Caco-2 (cell line): Measurements from ENCODE around the gene SLC6A13. TPM values are rescaled to one million over a fixed set of nuclear protein-coding genes. Genes with fewer than 3 reads are reported as not detected.

Experiments used
- BruUV-seq: library from RNA; stranded (reverse); fragments of 400-500 nt; replicated peaks from 2 replicates; lab custom pipeline; 2021; lab: Mats Ljungman, UMichigan
- CTCF ChIA-PET: fragments of 300-600 bp; sonication (Branson Sonifier 250); formaldehyde crosslinking; loops from one replicate; lab custom pipeline; 2022; ENCODE audit warnings: antibody characterized with exemption; lab: Charles Lee
- POLR2A ChIA-PET: fragments of 300-600 bp; sonication (Branson Sonifier 250); formaldehyde crosslinking; loops from one replicate; lab custom pipeline; 2022; ENCODE audit warnings: antibody characterized with exemption; lab: Charles Lee
- DNase-seq, 2 experiments: peaks; one replicate each; pipeline versions ENCODE4 v3.0.0 to v3.0.0-alpha.2; 2020 to 2022
- H3K27me3 ChIP-seq: replicated peaks from 2 replicates; pipeline ENCODE4 v1.6.0; 2011; ENCODE audit warnings: low read length; ENCODE audit not compliant: control insufficient read depth, insufficient read depth
- H3K36me3 ChIP-seq: 2 replicates; pipeline ENCODE4 v1.5.1; 2011; ENCODE audit warnings: low read length; ENCODE audit not compliant: control insufficient read depth, insufficient read depth
- H3K4me1 ChIP-seq: fragments of 250-450 bp; sonication (Bioruptor Pico); 2 replicates; pipeline ENCODE4 v1.5.1; 2020; ENCODE audit warnings: mild to moderate bottlenecking
- H3K4me3 ChIP-seq: 2 replicates; pipeline ENCODE4 v1.5.1; 2011; ENCODE audit warnings: low read depth, mild to moderate bottlenecking, control low read depth, low read length
- H3K9me3 ChIP-seq: fragments of 250-450 bp; sonication (Bioruptor Pico); 2 replicates; pipeline ENCODE4 v1.5.1; 2020; ENCODE audit warnings: mild to moderate bottlenecking, moderate library complexity
- H3K27ac Mint-ChIP-seq: one replicate; pipeline ENCODE4 v1.8.0; 2022; ENCODE audit warnings: mixed read lengths; ENCODE audit not compliant: unreplicated experiment
- H3K27me3 Mint-ChIP-seq: one replicate; pipeline ENCODE4 v1.8.0; 2022; ENCODE audit warnings: mixed read lengths; ENCODE audit not compliant: insufficient read depth, unreplicated experiment
- H3K36me3 Mint-ChIP-seq: one replicate; pipeline ENCODE4 v1.8.0; 2022; ENCODE audit warnings: mild to moderate bottlenecking, mixed read lengths; ENCODE audit not compliant: insufficient read depth, unreplicated experiment
- H3K4me1 Mint-ChIP-seq: one replicate; pipeline ENCODE4 v1.8.0; 2022; ENCODE audit warnings: low read depth, mixed read lengths; ENCODE audit not compliant: unreplicated experiment
- H3K4me3 Mint-ChIP-seq: one replicate; pipeline ENCODE4 v1.8.0; 2022; ENCODE audit warnings: mild to moderate bottlenecking, moderate library complexity, mixed read lengths; ENCODE audit not compliant: unreplicated experiment
- H3K9me3 Mint-ChIP-seq: one replicate; pipeline ENCODE4 v1.8.0; 2022; ENCODE audit warnings: mixed read lengths; ENCODE audit not compliant: unreplicated experiment
- CTCF ChIP-seq, 2 experiments: fragments of 200-600 bp in 1 of 2; IDR thresholded peaks; 1 replicate in 1 of 2; 2 replicates in 1 of 2; pipeline versions ENCODE4 v1.5.1 to v1.8.0; 2011 to 2022; ENCODE audit warnings: antibody characterized with exemption in 1 of 2, control low read depth in 1 of 2, inconsistent platforms in 1 of 2, low read depth in 1 of 2, low read length in 1 of 2, mild to moderate bottlenecking in 1 of 2, moderate library complexity in 1 of 2; ENCODE audit not compliant: insufficient read depth in 1 of 2, severe bottlenecking in 1 of 2, unreplicated experiment in 1 of 2
- intact Hi-C: fragments of 100-400 bp; cut with micrococcal nuclease; formaldehyde crosslinking; loops from one replicate; pipeline ENCODE4 v1.10.0; 2022; ENCODE audit not compliant: unreplicated experiment
- total RNA-seq: library from RNA; stranded (reverse); gene quantifications from 2 replicates; pipeline ENCODE4 v1.2.3, GENCODE V29; 2022

The SLC6A13 gene
- total RNA-seq, 1 experiment from 2014 or later: 1.0 TPM

- Mint-ChIP-seq H3K36me3 (no peaks in the 10 kb centered on the region), H3K4me3 (no peak overlapping the region), H3K27me3 (peaks cover 17% of the 10 kb centered on the region), H3K9me3 (no peaks in the 10 kb centered on the region), H3K27ac (no peak overlapping the region), H3K4me1 (peaks cover 8% of the 10 kb centered on the region)
- Histone ChIP-seq H3K4me1 (no peaks in the 10 kb centered on the region), H3K4me3 (no peak overlapping the region), H3K36me3 (no peaks in the 10 kb centered on the region), H3K27me3 (no peaks in the 10 kb centered on the region), H3K9me3 (no peaks in the 10 kb centered on the region)
- CTCF ChIA-PET: interaction anchor here (0.7 kb wide), 1 partner anchor 30 kb away, joined by 3 read pairs; no protein-coding TSS in a partner anchor
- TF ChIP-seq CTCF (IDR thresholded peaks at IDR 0.05; ENCODE audit: insufficient read depth in 1 of 2, low read depth in 1 of 2, low read length in 1 of 2, severe bottlenecking in 1 of 2, unreplicated experiment in 1 of 2): no peak
- DNase-seq: no peak
- POLR2A ChIA-PET: no interaction called here
- no TSS peak for BruUV-seq
- intact Hi-C loops: no loop called here
Observed at GRCh38 chr12:257521-258321, 4.9 kb downstream of the SLC6A13 start.

GRCh38 chr12:256958-257357 is 5.7 kb downstream of the SLC6A13 start:
- BruUV-seq: no TSS peak
- no peak for TF ChIP-seq CTCF (IDR thresholded peaks at IDR 0.05; ENCODE audit: insufficient read depth in 1 of 2, low read depth in 1 of 2, low read length in 1 of 2, severe bottlenecking in 1 of 2, unreplicated experiment in 1 of 2)
- intact Hi-C loops: no loop called here
- CTCF ChIA-PET: interaction anchor here (0.7 kb wide), 1 partner anchor 29 kb away, joined by 3 read pairs; no protein-coding TSS in a partner anchor
- no peak for DNase-seq
- no peaks in the 10 kb centered on the region for H3K36me3 ChIP-seq
- H3K9me3 ChIP-seq: no peaks in the 10 kb centered on the region
- no peak overlapping the region for H3K4me3 ChIP-seq
- H3K36me3 Mint-ChIP-seq: no peaks in the 10 kb centered on the region
- no peaks in the 10 kb centered on the region for H3K9me3 Mint-ChIP-seq
- no peaks in the 10 kb centered on the region for H3K4me1 ChIP-seq
- peaks cover under 1% of the 10 kb centered on the region for H3K4me1 Mint-ChIP-seq
- H3K4me3 Mint-ChIP-seq: no peak overlapping the region
- H3K27ac Mint-ChIP-seq: no peak overlapping the region
- H3K27me3 Mint-ChIP-seq: peaks cover 17% of the 10 kb centered on the region
- H3K27me3 ChIP-seq: no peaks in the 10 kb centered on the region
- POLR2A ChIA-PET: no interaction called here

- BruUV-seq: no TSS peak
- H3K4me3 Mint-ChIP-seq: no peak overlapping the region
- POLR2A ChIA-PET: no interaction called here
- H3K36me3 Mint-ChIP-seq: no peaks in the 10 kb centered on the region
- CTCF ChIA-PET: no interaction called here
- DNase-seq: no peak
- Histone ChIP-seq H3K4me1 (no peaks in the 10 kb centered on the region), H3K9me3 (no peaks in the 10 kb centered on the region), H3K27me3 (no peaks in the 10 kb centered on the region), H3K4me3 (no peak overlapping the region), H3K36me3 (no peaks in the 10 kb centered on the region)
- no peaks in the 10 kb centered on the region for H3K4me1 Mint-ChIP-seq
- intact Hi-C loops: no loop called here
- peaks cover 17% of the 10 kb centered on the region for H3K27me3 Mint-ChIP-seq
- TF ChIP-seq CTCF (IDR thresholded peaks at IDR 0.05; ENCODE audit: insufficient read depth in 1 of 2, low read depth in 1 of 2, low read length in 1 of 2, severe bottlenecking in 1 of 2, unreplicated experiment in 1 of 2): no peak
- no peak overlapping the region for H3K27ac Mint-ChIP-seq
- no peaks in the 10 kb centered on the region for H3K9me3 Mint-ChIP-seq
Observed at GRCh38 chr12:256225-256624, 6.4 kb downstream of the SLC6A13 start.
